SK-N-SH (cell line): Measurements from ENCODE around the gene PDE6B. TPM values are rescaled to one million over a fixed set of nuclear protein-coding genes. Genes with fewer than 3 reads are reported as not detected.

Source experiments
- CTCF ChIA-PET: fragments of 300-600, 350-600 bp; formaldehyde crosslinking; extraction: SDS; loops from one replicate; lab custom pipeline; 2021; lab: Yijun Ruan, JAX
- POLR2A ChIA-PET: fragments of 350-600 bp; sonication (Branson Sonifier 250); formaldehyde crosslinking; extraction: SDS; loops from one replicate; lab custom pipeline; 2020; ENCODE audit warnings: antibody characterized with exemption, inconsistent platforms; lab: Yijun Ruan, JAX
- DNase-seq: peaks from one replicate; pipeline ENCODE4 v3.0.0; 2012
- H2AFZ ChIP-seq: fragments of 200-600 bp; sonication (generic); 2 replicates; pipeline ENCODE4 v1.8.1; 2016; ENCODE audit warnings: antibody characterized with exemption, mild to moderate bottlenecking, low read depth
- H3F3A ChIP-seq: fragments of 200-600 bp; sonication (generic); replicated peaks from 2 replicates; pipeline ENCODE3; 2016; ENCODE audit warnings: antibody characterized with exemption, mild to moderate bottlenecking; ENCODE audit not compliant: insufficient read depth
- H3K27ac ChIP-seq, 2 experiments: fragments of 200-500 bp in 1 of 2; fragments of 200-600 bp in 1 of 2; sonication (Bioruptor generic) in 1 of 2; sonication (generic), shearing (Covaris generic) in 1 of 2; 2 replicates each; pipeline versions ENCODE4 v1.5.1 to v1.6.1; 2014 to 2016; ENCODE audit warnings: low read depth in 2 of 2, inconsistent platforms in 1 of 2, low read length in 1 of 2, mild to moderate bottlenecking in 1 of 2, mixed read lengths in 1 of 2
- H3K27me3 ChIP-seq: fragments of 200-600 bp; sonication (generic), shearing (Covaris generic); 2 replicates; pipeline ENCODE4 v1.6.1; 2016; ENCODE audit warnings: mixed run types; ENCODE audit not compliant: insufficient read depth
- H3K36me3 ChIP-seq, 2 experiments: fragments of 200-500 bp in 1 of 2; fragments of 200-600 bp in 1 of 2; sonication (Bioruptor generic) in 1 of 2; sonication (generic) in 1 of 2; replicated peaks in 1 of 2; 2 replicates each; pipeline versions ENCODE3 to v1.5.1; 2014 to 2016; ENCODE audit warnings: low read length in 1 of 2, mild to moderate bottlenecking in 1 of 2; ENCODE audit not compliant: insufficient read depth in 2 of 2, control insufficient read depth in 1 of 2
- H3K4me1 ChIP-seq, 2 experiments: fragments of 200-500 bp in 1 of 2; fragments of 200-600 bp in 1 of 2; sonication (Bioruptor generic) in 1 of 2; sonication (generic), shearing (Covaris generic) in 1 of 2; 2 replicates each; pipeline versions ENCODE4 v1.5.1 to v1.6.1; 2014 to 2016; ENCODE audit warnings: low read depth in 1 of 2, low read length in 1 of 2, mixed run types in 1 of 2; ENCODE audit not compliant: insufficient read depth in 2 of 2, control insufficient read depth in 1 of 2
- H3K4me2 ChIP-seq: fragments of 200-600 bp; sonication (generic), shearing (Covaris generic); 2 replicates; pipeline ENCODE4 v1.6.1; 2017; ENCODE audit warnings: mixed run types
- H3K4me3 ChIP-seq, 2 experiments: fragments of 200-500 bp in 1 of 2; fragments of 200-600 bp in 1 of 2; sonication (Bioruptor generic) in 1 of 2; sonication (generic), shearing (Covaris generic) in 1 of 2; 2 replicates each; pipeline versions ENCODE4 v1.5.1 to v1.8.1; 2014 to 2016; ENCODE audit warnings: low read depth in 2 of 2, inconsistent platforms in 1 of 2, low read length in 1 of 2, mild to moderate bottlenecking in 1 of 2, mixed read lengths in 1 of 2, moderate library complexity in 1 of 2
- H3K79me2 ChIP-seq: fragments of 200-600 bp; sonication (generic); 2 replicates; pipeline ENCODE4 v1.8.1; 2017; ENCODE audit warnings: mild to moderate bottlenecking; ENCODE audit not compliant: insufficient read depth
- H3K9ac ChIP-seq: fragments of 200-600 bp; sonication (generic); 2 replicates; pipeline ENCODE4 v1.6.1; 2017; ENCODE audit warnings: mixed run types
- H3K9me2 ChIP-seq: fragments of 200-600 bp; sonication (generic); 2 replicates; pipeline ENCODE4 v1.6.1; 2017; ENCODE audit warnings: mixed run types
- H3K9me3 ChIP-seq: fragments of 200-600 bp; sonication (generic); 2 replicates; pipeline ENCODE4 v1.6.1; 2017; ENCODE audit warnings: mixed run types, mild to moderate bottlenecking, moderate library complexity
- H4K20me1 ChIP-seq: fragments of 200-600 bp; sonication (generic); 2 replicates; pipeline ENCODE4 v1.6.1; 2017; ENCODE audit warnings: mild to moderate bottlenecking, mixed run types; ENCODE audit not compliant: insufficient read depth
- CHD2 ChIP-seq: fragments of 150-350 bp; IDR thresholded peaks from 2 replicates; pipeline ENCODE4 v1.6.1; 2018; ENCODE audit warnings: low read length; ENCODE audit not compliant: partially characterized antibody
- EP300 ChIP-seq, 2 experiments: IDR thresholded peaks; 2 replicates each; pipeline versions ENCODE4 v1.4.0 to v1.6.1; 2012; ENCODE audit warnings: borderline replicate concordance in 1 of 2, low read depth in 1 of 2, low read length in 1 of 2
- EZH2phosphoT487 ChIP-seq: fragments of 200-600 bp; sonication (generic); IDR thresholded peaks from 2 replicates; pipeline ENCODE4 v1.6.1; 2017; ENCODE audit warnings: low read depth, mixed run types, mild to moderate bottlenecking, antibody characterized with exemption, moderate library complexity, borderline replicate concordance
- FOXJ3 ChIP-seq: sonication (generic); formaldehyde crosslinking; IDR thresholded peaks from 2 replicates; pipeline ENCODE4 v1.5.1; 2020; ENCODE audit warnings: mild to moderate bottlenecking, missing genetic modification reagents
- FOXM1 ChIP-seq: IDR thresholded peaks from 2 replicates; pipeline ENCODE4 v1.4.0; 2012; ENCODE audit warnings: low read depth, mild to moderate bottlenecking
- MEF2A ChIP-seq: IDR thresholded peaks from 2 replicates; pipeline ENCODE4 v1.4.0; 2012; ENCODE audit warnings: low read depth, borderline replicate concordance
- MXI1 ChIP-seq: IDR thresholded peaks from 2 replicates; pipeline ENCODE4 v1.6.1; 2012; ENCODE audit warnings: mild to moderate bottlenecking, low read depth, low read length, improper control_type of control experiment
- NFIC ChIP-seq: IDR thresholded peaks from 2 replicates; pipeline ENCODE4 v1.4.0; 2012; ENCODE audit warnings: borderline replicate concordance
- NRF1 ChIP-seq: IDR thresholded peaks from 2 replicates; pipeline ENCODE4 v1.6.1; 2012; ENCODE audit warnings: low read depth, mild to moderate bottlenecking, low read length
- POLR2AphosphoS5 ChIP-seq: IDR thresholded peaks from 2 replicates; pipeline ENCODE4 v1.6.1; 2012; ENCODE audit warnings: low read depth, low read length
- RFX5 ChIP-seq: IDR thresholded peaks from 2 replicates; pipeline ENCODE4 v1.6.1; 2012; ENCODE audit warnings: mild to moderate bottlenecking, improper control_type of control experiment, low read length
- SMC3 ChIP-seq: IDR thresholded peaks from 2 replicates; pipeline ENCODE4 v1.6.1; 2012; ENCODE audit warnings: low read depth, low read length, improper control_type of control experiment
- TAF1 ChIP-seq: IDR thresholded peaks from 2 replicates; pipeline ENCODE4 v1.6.1; 2012; ENCODE audit warnings: low read depth, mild to moderate bottlenecking, low read length, moderate library complexity, borderline replicate concordance
- TCF12 ChIP-seq: IDR thresholded peaks from 2 replicates; pipeline ENCODE4 v1.4.0; 2012
- TEAD4 ChIP-seq: IDR thresholded peaks from 2 replicates; pipeline ENCODE4 v1.4.0; 2012; ENCODE audit warnings: mild to moderate bottlenecking, borderline replicate concordance; ENCODE audit not compliant: insufficient read depth
- YY1 ChIP-seq: IDR thresholded peaks from 2 replicates; pipeline ENCODE4 v1.4.0; 2012; ENCODE audit warnings: low read depth, mild to moderate bottlenecking
- WGBS: methylation state at CpG from one replicate; pipeline ENCODE4 v1.1.6; 2017; ENCODE audit warnings: low lambda C conversion rate; 5-methylcytosine and 5-hydroxymethylcytosine counted together
- polyA plus RNA-seq, 3 experiments: library from polyadenylated mRNA; depleted of rRNA; stranded (reverse); fragments of >200 nt; gene quantifications; 2 replicates each; pipeline ENCODE4 v1.2.3, GENCODE V29; 2012
- TF ChIP-seq, protein P1 (sequence below): IDR thresholded peaks from 2 replicates; pipeline ENCODE4 v1.4.0; 2012; ENCODE audit warnings: low read depth, borderline replicate concordance
- TF ChIP-seq, protein P2 (sequence below): fragments of 150-350 bp; IDR thresholded peaks from 2 replicates; pipeline ENCODE4 v1.6.1; 2016; ENCODE audit warnings: mild to moderate bottlenecking, low read depth, low read length
- TF ChIP-seq, protein P3 (sequence below): IDR thresholded peaks from 2 replicates; pipeline ENCODE4 v1.4.0; 2012; ENCODE audit warnings: low read depth
- TF ChIP-seq, protein P4 (sequence below): IDR thresholded peaks from 2 replicates; pipeline ENCODE4 v1.4.0; 2012; ENCODE audit warnings: low read depth, borderline replicate concordance
- TF ChIP-seq, protein P5 (sequence below): IDR thresholded peaks from 2 replicates; pipeline ENCODE4; 2012

Gene PDE6B
- polyA plus RNA-seq, 1 of the 3 experiments (the other 2 are of a cell fraction), result 1.2 TPM

DNA sequence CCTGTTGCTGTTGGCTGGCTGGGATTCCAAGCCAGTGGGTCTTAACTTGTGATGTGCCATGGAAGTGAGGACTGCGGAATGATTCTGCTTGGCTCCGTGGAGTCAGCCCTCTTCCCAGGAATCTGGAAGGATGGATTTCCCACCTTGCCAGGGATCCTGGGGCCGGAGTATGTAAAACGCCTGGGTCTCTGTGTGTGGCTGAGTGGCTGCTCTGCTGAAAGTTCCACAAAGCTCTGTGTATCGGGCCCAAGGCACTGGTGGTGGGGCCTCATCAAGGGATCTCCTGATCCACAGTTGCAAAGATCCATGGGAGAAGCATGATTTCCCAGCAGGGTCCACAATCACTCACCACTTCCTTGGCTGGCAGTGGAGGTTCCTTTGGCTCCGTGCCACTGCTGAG lies 25.2 kb upstream of the PDE6B start:
- no peaks in the 10 kb centered on the region for H4K20me1 ChIP-seq
- H3K27me3 ChIP-seq, result peaks cover 13% of the 10 kb centered on the region; the same call in 1 of the 2 replicates
- H3K9me3 ChIP-seq, result no peaks in the 10 kb centered on the region
- H3K4me2 ChIP-seq, result no peak overlapping the region
- WGBS, result 48% methylated on average over 5 of the region's 6 CpGs
- H3K27ac ChIP-seq, result no peak overlapping the region
- no peak overlapping the region for H2AFZ ChIP-seq
- no peaks in the 10 kb centered on the region for H3F3A ChIP-seq
- ChIA-PET CTCF (no interaction called here), POLR2A (no interaction called here)
- no peak overlapping the region for H3K9ac ChIP-seq
- no peaks in the 10 kb centered on the region for H3K36me3 ChIP-seq
- no peak for DNase-seq
- no peaks in the 10 kb centered on the region for H3K79me2 ChIP-seq
- no peaks in the 10 kb centered on the region for H3K9me2 ChIP-seq
- no peaks in the 10 kb centered on the region for H3K4me1 ChIP-seq
- TF ChIP-seq TAF1, result no peak
- TF ChIP-seq, protein P1, sequence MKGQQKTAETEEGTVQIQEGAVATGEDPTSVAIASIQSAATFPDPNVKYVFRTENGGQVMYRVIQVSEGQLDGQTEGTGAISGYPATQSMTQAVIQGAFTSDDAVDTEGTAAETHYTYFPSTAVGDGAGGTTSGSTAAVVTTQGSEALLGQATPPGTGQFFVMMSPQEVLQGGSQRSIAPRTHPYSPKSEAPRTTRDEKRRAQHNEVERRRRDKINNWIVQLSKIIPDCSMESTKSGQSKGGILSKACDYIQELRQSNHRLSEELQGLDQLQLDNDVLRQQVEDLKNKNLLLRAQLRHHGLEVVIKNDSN, result no peak
- TF ChIP-seq RFX5, result no peak
- TF ChIP-seq, protein P2, sequence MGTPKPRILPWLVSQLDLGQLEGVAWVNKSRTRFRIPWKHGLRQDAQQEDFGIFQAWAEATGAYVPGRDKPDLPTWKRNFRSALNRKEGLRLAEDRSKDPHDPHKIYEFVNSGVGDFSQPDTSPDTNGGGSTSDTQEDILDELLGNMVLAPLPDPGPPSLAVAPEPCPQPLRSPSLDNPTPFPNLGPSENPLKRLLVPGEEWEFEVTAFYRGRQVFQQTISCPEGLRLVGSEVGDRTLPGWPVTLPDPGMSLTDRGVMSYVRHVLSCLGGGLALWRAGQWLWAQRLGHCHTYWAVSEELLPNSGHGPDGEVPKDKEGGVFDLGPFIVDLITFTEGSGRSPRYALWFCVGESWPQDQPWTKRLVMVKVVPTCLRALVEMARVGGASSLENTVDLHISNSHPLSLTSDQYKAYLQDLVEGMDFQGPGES, result no peak
- TF ChIP-seq, protein P3, sequence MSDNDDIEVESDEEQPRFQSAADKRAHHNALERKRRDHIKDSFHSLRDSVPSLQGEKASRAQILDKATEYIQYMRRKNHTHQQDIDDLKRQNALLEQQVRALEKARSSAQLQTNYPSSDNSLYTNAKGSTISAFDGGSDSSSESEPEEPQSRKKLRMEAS, result no peak
- no peak for TF ChIP-seq TCF12
- no peak for TF ChIP-seq MEF2A
- no peak for TF ChIP-seq NFIC
- TF ChIP-seq, all 33 proteins: peak for 0
- no peak overlapping the region for H3K4me3 ChIP-seq

DNA sequence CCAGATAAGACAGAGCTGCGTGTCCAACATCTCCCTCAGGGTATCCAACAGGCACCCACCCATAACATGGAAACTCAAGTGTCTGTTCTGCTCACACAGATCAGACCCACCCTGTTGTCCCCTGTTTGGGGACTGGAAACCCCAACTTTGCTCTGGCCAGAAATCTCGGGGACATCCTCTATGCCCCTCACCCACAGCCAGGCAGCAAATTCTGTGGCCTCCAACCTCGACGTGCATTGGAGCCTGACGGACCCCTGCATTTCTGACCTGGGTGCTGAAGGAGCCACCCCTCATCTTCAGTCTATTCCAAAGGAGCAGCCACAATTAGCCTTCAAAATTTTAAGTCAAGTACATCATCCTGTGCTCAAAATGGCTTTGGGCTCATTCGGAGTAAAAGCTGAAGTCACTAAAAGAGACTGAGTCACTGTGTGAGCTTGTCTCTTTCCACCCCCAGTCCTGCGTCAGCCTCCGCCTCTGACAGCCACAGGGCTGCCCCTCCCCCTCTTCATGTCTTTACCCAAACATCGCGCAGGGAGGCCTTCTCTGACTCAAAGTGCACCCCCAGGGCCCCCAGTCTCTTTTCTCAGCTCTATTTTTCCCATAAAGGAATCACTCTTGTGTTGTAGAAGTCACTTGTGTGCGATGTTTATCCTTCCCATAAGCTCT lies 24.4 kb upstream of the PDE6B start:
- ChIA-PET CTCF (no interaction called here), POLR2A (no interaction called here)
- Histone ChIP-seq H3K9me3 (no peaks in the 10 kb centered on the region), H3K9ac (no peak overlapping the region), H3K27ac (no peak overlapping the region), H2AFZ (no peak overlapping the region), H3K4me3 (no peak overlapping the region), H3K9me2 (no peaks in the 10 kb centered on the region), H3K79me2 (no peaks in the 10 kb centered on the region), H3K4me1 (no peaks in the 10 kb centered on the region), H3K27me3 (peaks cover 13% of the 10 kb centered on the region; the same call in 1 of the 2 replicates), H3F3A (no peaks in the 10 kb centered on the region), H3K4me2 (no peak overlapping the region), H4K20me1 (no peaks in the 10 kb centered on the region), H3K36me3 (no peaks in the 10 kb centered on the region)
- DNase-seq, result no peak
- WGBS, result 20% methylated on average over 11 of the region's 11 CpGs
- TF ChIP-seq POLR2AphosphoS5, result no peak
- TF ChIP-seq, protein P2, result no peak
- TF ChIP-seq FOXM1, result no peak
- no peak for TF ChIP-seq EZH2phosphoT487
- TF ChIP-seq NFIC, result no peak
- no peak for TF ChIP-seq FOXJ3 (CRISPR knock-in tag)
- no peak for TF ChIP-seq CHD2
- no peak for TF ChIP-seq TAF1
- TF ChIP-seq, protein P4, sequence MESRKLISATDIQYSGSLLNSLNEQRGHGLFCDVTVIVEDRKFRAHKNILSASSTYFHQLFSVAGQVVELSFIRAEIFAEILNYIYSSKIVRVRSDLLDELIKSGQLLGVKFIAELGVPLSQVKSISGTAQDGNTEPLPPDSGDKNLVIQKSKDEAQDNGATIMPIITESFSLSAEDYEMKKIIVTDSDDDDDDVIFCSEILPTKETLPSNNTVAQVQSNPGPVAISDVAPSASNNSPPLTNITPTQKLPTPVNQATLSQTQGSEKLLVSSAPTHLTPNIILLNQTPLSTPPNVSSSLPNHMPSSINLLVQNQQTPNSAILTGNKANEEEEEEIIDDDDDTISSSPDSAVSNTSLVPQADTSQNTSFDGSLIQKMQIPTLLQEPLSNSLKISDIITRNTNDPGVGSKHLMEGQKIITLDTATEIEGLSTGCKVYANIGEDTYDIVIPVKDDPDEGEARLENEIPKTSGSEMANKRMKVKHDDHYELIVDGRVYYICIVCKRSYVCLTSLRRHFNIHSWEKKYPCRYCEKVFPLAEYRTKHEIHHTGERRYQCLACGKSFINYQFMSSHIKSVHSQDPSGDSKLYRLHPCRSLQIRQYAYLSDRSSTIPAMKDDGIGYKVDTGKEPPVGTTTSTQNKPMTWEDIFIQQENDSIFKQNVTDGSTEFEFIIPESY, result no peak
- no peak for TF ChIP-seq EP300 (IDR thresholded peaks at IDR 0.05; ENCODE audit: borderline replicate concordance in 1 of 2, low read depth in 1 of 2, low read length in 1 of 2)
- TF ChIP-seq SMC3, result no peak
- no peak for TF ChIP-seq MXI1
- TF ChIP-seq, protein P5, sequence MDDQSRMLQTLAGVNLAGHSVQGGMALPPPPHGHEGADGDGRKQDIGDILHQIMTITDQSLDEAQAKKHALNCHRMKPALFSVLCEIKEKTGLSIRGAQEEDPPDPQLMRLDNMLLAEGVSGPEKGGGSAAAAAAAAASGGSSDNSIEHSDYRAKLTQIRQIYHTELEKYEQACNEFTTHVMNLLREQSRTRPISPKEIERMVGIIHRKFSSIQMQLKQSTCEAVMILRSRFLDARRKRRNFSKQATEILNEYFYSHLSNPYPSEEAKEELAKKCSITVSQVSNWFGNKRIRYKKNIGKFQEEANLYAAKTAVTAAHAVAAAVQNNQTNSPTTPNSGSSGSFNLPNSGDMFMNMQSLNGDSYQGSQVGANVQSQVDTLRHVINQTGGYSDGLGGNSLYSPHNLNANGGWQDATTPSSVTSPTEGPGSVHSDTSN, result no peak
- TF ChIP-seq TEAD4, result no peak
- no peak for TF ChIP-seq YY1
- no peak for TF ChIP-seq NRF1
